GM23338 (cell line): Measurements from ENCODE around the gene GMEB2. TPM values are rescaled to one million over a fixed set of nuclear protein-coding genes. Genes with fewer than 3 reads are reported as not detected.

Experiments
- CREB1 ChIP-seq: fragments of 250-450 bp; sonication (Bioruptor Pico); IDR thresholded peaks from 2 replicates; pipeline ENCODE4 v1.5.0; 2020; ENCODE audit warnings: low read depth, mild to moderate bottlenecking, moderate library complexity
- JUNB ChIP-seq: IDR thresholded peaks from one replicate; pipeline ENCODE4 v1.6.1; 2016; ENCODE audit warnings: antibody characterized with exemption; ENCODE audit not compliant: unreplicated experiment
- POLR2AphosphoS5 ChIP-seq: IDR thresholded peaks from 2 replicates; pipeline ENCODE4 v1.6.1; 2016; ENCODE audit warnings: antibody characterized with exemption, low read depth
- REST ChIP-seq: IDR thresholded peaks from one replicate; pipeline ENCODE4 v1.6.1; 2018; ENCODE audit warnings: antibody characterized with exemption; ENCODE audit not compliant: unreplicated experiment
- ZNF114 ChIP-seq: fragments of 250-450 bp; sonication (Bioruptor Pico); IDR thresholded peaks from 2 replicates; pipeline ENCODE4 v1.5.0; 2020; ENCODE audit warnings: mild to moderate bottlenecking, moderate library complexity
- ZNF462 ChIP-seq: fragments of 250-450 bp; sonication (Bioruptor Pico); IDR thresholded peaks from 2 replicates; pipeline ENCODE4 v1.5.0; 2020; ENCODE audit warnings: mild to moderate bottlenecking, moderate library complexity
- polyA plus RNA-seq: library from polyadenylated mRNA; unstranded; fragments of >200 nt; fragmentation: Nextera tagmentation; extraction: Ambion mirVana; gene quantifications from 2 replicates; pipeline ENCODE4 v1.2.1, GENCODE V29; 2016
- total RNA-seq: library from RNA; depleted of rRNA; stranded (reverse); fragments of >200 nt; shearing (Covaris generic); gene quantifications from 2 replicates; pipeline ENCODE4 v1.2.3, GENCODE V29; 2014

The GMEB2 gene
- total and polyA plus RNA-seq, 2 experiments from 2014 or later: 4.4 to 20.6 TPM

GRCh38 chr20:63544958-63545516 is 81.9 kb downstream of the GMEB2 start (continued):
- TF ChIP-seq ZNF462 (no peak), REST (no peak), ZNF114 (CRISPR knock-in tag) (no peak), POLR2AphosphoS5 (no peak), JUNB (no peak), CREB1 (no peak)
